Caco-2 (cell line): ENCODE results near the gene LIPH. TPM values are rescaled to one million over a fixed set of nuclear protein-coding genes. Genes with fewer than 3 reads are reported as not detected.

Experiments used
- BruUV-seq: library from RNA; stranded (reverse); fragments of 400-500 nt; replicated peaks from 2 replicates; lab custom pipeline; 2021; lab: Mats Ljungman, UMichigan
- CTCF ChIA-PET: fragments of 300-600 bp; sonication (Branson Sonifier 250); formaldehyde crosslinking; loops from one replicate; lab custom pipeline; 2022; ENCODE audit warnings: antibody characterized with exemption; lab: Charles Lee
- POLR2A ChIA-PET: fragments of 300-600 bp; sonication (Branson Sonifier 250); formaldehyde crosslinking; loops from one replicate; lab custom pipeline; 2022; ENCODE audit warnings: antibody characterized with exemption; lab: Charles Lee
- DNase-seq, 2 experiments: peaks; one replicate each; pipeline versions ENCODE4 v3.0.0 to v3.0.0-alpha.2; 2020 to 2022
- H3K27me3 ChIP-seq: replicated peaks from 2 replicates; pipeline ENCODE4 v1.6.0; 2011; ENCODE audit warnings: low read length; ENCODE audit not compliant: control insufficient read depth, insufficient read depth
- H3K36me3 ChIP-seq: 2 replicates; pipeline ENCODE4 v1.5.1; 2011; ENCODE audit warnings: low read length; ENCODE audit not compliant: control insufficient read depth, insufficient read depth
- H3K4me1 ChIP-seq: fragments of 250-450 bp; sonication (Bioruptor Pico); 2 replicates; pipeline ENCODE4 v1.5.1; 2020; ENCODE audit warnings: mild to moderate bottlenecking
- H3K4me3 ChIP-seq: 2 replicates; pipeline ENCODE4 v1.5.1; 2011; ENCODE audit warnings: low read depth, mild to moderate bottlenecking, control low read depth, low read length
- H3K9me3 ChIP-seq: fragments of 250-450 bp; sonication (Bioruptor Pico); 2 replicates; pipeline ENCODE4 v1.5.1; 2020; ENCODE audit warnings: mild to moderate bottlenecking, moderate library complexity
- H3K27ac Mint-ChIP-seq: one replicate; pipeline ENCODE4 v1.8.0; 2022; ENCODE audit warnings: mixed read lengths; ENCODE audit not compliant: unreplicated experiment
- H3K27me3 Mint-ChIP-seq: one replicate; pipeline ENCODE4 v1.8.0; 2022; ENCODE audit warnings: mixed read lengths; ENCODE audit not compliant: insufficient read depth, unreplicated experiment
- H3K36me3 Mint-ChIP-seq: one replicate; pipeline ENCODE4 v1.8.0; 2022; ENCODE audit warnings: mild to moderate bottlenecking, mixed read lengths; ENCODE audit not compliant: insufficient read depth, unreplicated experiment
- H3K4me1 Mint-ChIP-seq: one replicate; pipeline ENCODE4 v1.8.0; 2022; ENCODE audit warnings: low read depth, mixed read lengths; ENCODE audit not compliant: unreplicated experiment
- H3K4me3 Mint-ChIP-seq: one replicate; pipeline ENCODE4 v1.8.0; 2022; ENCODE audit warnings: mild to moderate bottlenecking, moderate library complexity, mixed read lengths; ENCODE audit not compliant: unreplicated experiment
- H3K9me3 Mint-ChIP-seq: one replicate; pipeline ENCODE4 v1.8.0; 2022; ENCODE audit warnings: mixed read lengths; ENCODE audit not compliant: unreplicated experiment
- CTCF ChIP-seq, 2 experiments: fragments of 200-600 bp in 1 of 2; IDR thresholded peaks; 1 replicate in 1 of 2; 2 replicates in 1 of 2; pipeline versions ENCODE4 v1.5.1 to v1.8.0; 2011 to 2022; ENCODE audit warnings: antibody characterized with exemption in 1 of 2, control low read depth in 1 of 2, inconsistent platforms in 1 of 2, low read depth in 1 of 2, low read length in 1 of 2, mild to moderate bottlenecking in 1 of 2, moderate library complexity in 1 of 2; ENCODE audit not compliant: insufficient read depth in 1 of 2, severe bottlenecking in 1 of 2, unreplicated experiment in 1 of 2
- intact Hi-C: fragments of 100-400 bp; cut with micrococcal nuclease; formaldehyde crosslinking; loops from one replicate; pipeline ENCODE4 v1.10.0; 2022; ENCODE audit not compliant: unreplicated experiment
- total RNA-seq: library from RNA; stranded (reverse); gene quantifications from 2 replicates; pipeline ENCODE4 v1.2.3, GENCODE V29; 2022

The LIPH gene
- total RNA-seq, 1 experiment from 2014 or later, result 6.1 TPM

GRCh38 chr3:185517387-185518130 lies 34.8 kb downstream of the LIPH start:
- CTCF ChIA-PET, result no interaction called here
- no peaks in the 10 kb centered on the region for H3K36me3 Mint-ChIP-seq

GRCh38 chr3:185511711-185512110 lies 40.7 kb downstream of the LIPH start:
- Mint-ChIP-seq H3K27me3 (no peaks in the 10 kb centered on the region), H3K4me3 (no peak overlapping the region), H3K9me3 (no peaks in the 10 kb centered on the region), H3K36me3 (no peaks in the 10 kb centered on the region), H3K27ac (no peak overlapping the region), H3K4me1 (no peaks in the 10 kb centered on the region)
- no TSS peak for BruUV-seq
- no peak overlapping the region for H3K4me3 ChIP-seq
- H3K4me1 ChIP-seq, result no peaks in the 10 kb centered on the region
- ChIA-PET POLR2A (no interaction called here), CTCF (no interaction called here)
- TF ChIP-seq CTCF (IDR thresholded peaks at IDR 0.05; ENCODE audit: insufficient read depth in 1 of 2, low read depth in 1 of 2, low read length in 1 of 2, severe bottlenecking in 1 of 2, unreplicated experiment in 1 of 2), result no peak
- no peaks in the 10 kb centered on the region for H3K9me3 ChIP-seq
- DNase-seq, result no peak
- no peaks in the 10 kb centered on the region for H3K27me3 ChIP-seq
- intact Hi-C loops, result no loop called here
- no peaks in the 10 kb centered on the region for H3K36me3 ChIP-seq

More at GRCh38 chr3:185517387-185518130, 34.8 kb downstream of the LIPH start:
- Mint-ChIP-seq H3K27me3 (no peaks in the 10 kb centered on the region), H3K27ac (no peak overlapping the region), H3K4me3 (no peak overlapping the region), H3K4me1 (no peaks in the 10 kb centered on the region), H3K9me3 (no peaks in the 10 kb centered on the region)
- no peak for DNase-seq
- intact Hi-C loops, result no loop called here
- no peak for TF ChIP-seq CTCF (IDR thresholded peaks at IDR 0.05; ENCODE audit: insufficient read depth in 1 of 2, low read depth in 1 of 2, low read length in 1 of 2, severe bottlenecking in 1 of 2, unreplicated experiment in 1 of 2)
- H3K4me3 ChIP-seq, result no peak overlapping the region
- no peaks in the 10 kb centered on the region for H3K27me3 ChIP-seq
- POLR2A ChIA-PET, result no interaction called here
- no peaks in the 10 kb centered on the region for H3K4me1 ChIP-seq
- no TSS peak for BruUV-seq
- no peaks in the 10 kb centered on the region for H3K36me3 ChIP-seq
- no peaks in the 10 kb centered on the region for H3K9me3 ChIP-seq

GRCh38 chr3:185508335-185508991 lies 43.9 kb downstream of the LIPH start:
- Histone ChIP-seq H3K9me3 (no peaks in the 10 kb centered on the region), H3K4me1 (peaks cover 3% of the 10 kb centered on the region), H3K4me3 (no peak overlapping the region), H3K27me3 (no peaks in the 10 kb centered on the region), H3K36me3 (no peaks in the 10 kb centered on the region)
- H3K9me3 Mint-ChIP-seq, result no peaks in the 10 kb centered on the region
- no peak overlapping the region for H3K27ac Mint-ChIP-seq
- ChIA-PET POLR2A (no interaction called here), CTCF (no interaction called here)
- H3K36me3 Mint-ChIP-seq, result no peaks in the 10 kb centered on the region
- no peak for TF ChIP-seq CTCF (IDR thresholded peaks at IDR 0.05; ENCODE audit: insufficient read depth in 1 of 2, low read depth in 1 of 2, low read length in 1 of 2, severe bottlenecking in 1 of 2, unreplicated experiment in 1 of 2)
- H3K4me3 Mint-ChIP-seq, result no peak overlapping the region
- no TSS peak for BruUV-seq
- intact Hi-C loops, result no loop called here
- H3K27me3 Mint-ChIP-seq, result no peaks in the 10 kb centered on the region
- DNase-seq, result no peak
- no peaks in the 10 kb centered on the region for H3K4me1 Mint-ChIP-seq
